ENCODE measurements around the gene MIA2. TPM values are rescaled to one million over a fixed set of nuclear protein-coding genes. Genes with fewer than 3 reads are reported as not detected.

The MIA2 gene
- total and polyA plus RNA-seq, 9 of the 15 experiments (the other 6 are each of a cell fraction or from before 2014, with no cell fraction given): 6.0 to 21.8 (median 12.8) TPM

DNA sequence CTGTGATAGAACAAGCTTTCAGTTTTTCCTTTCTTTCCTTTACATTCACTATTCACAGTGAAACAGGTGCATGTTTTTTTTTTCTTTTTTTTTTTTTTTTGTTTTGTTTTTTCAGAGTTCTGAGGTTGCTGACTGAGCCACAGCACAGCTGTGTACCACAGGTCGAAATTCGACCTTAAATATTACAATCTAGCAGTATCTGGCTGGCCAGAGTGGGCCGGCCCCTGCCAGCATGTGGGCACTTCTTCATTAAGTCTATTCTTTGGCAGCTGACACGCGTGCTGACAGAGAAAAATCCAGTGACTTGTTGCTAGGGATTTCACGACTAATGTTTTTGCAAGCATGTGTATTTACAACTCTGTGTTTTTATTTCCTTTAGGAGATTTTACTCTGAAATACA, 164.7 kb downstream of the MIA2 start:
- DNase-seq (ENCODE audit: extremely low read depth in 1 of 4, low spot score in 3 of 4) (no peak), FAIRE-seq (no peak), ATAC-seq (no peak)
- intact Hi-C loops (cut with micrococcal nuclease): no loop called here
- WGBS (ENCODE audit: insufficient coverage, low coverage, missing lambda C conversion rate): 62% methylated on average over 6 of the region's 6 CpGs
- in situ Hi-C loops (cut with MboI): no loop called here
- no peak overlapping the region for H3K27ac ChIP-seq (ENCODE audit: extremely low read depth, low read depth, low read length)
- no peaks in the 10 kb centered on the region for H4K20me1 ChIP-seq (replicated peaks; ENCODE audit: control insufficient read depth, insufficient read depth, low read length)
- H2AFZ ChIP-seq (ENCODE audit: low read depth, low read length): no peak overlapping the region
- no peaks in the 10 kb centered on the region for H3K27me3 ChIP-seq (ENCODE audit: control insufficient read depth in 2 of 2, insufficient read depth in 2 of 2, low read length in 2 of 2)
- peaks cover 4% of the 10 kb centered on the region; the same call in 1 of the 3 replicates for H3K36me3 ChIP-seq (ENCODE audit: control insufficient read depth, insufficient read depth, low read length)
- no peak overlapping the region for H3K4me3 ChIP-seq
- no peaks in the 10 kb centered on the region for H3K9me3 ChIP-seq (replicated peaks; ENCODE audit: control insufficient read depth, insufficient read depth, low read depth, low read length)
- H3K79me2 ChIP-seq (ENCODE audit: control insufficient read depth, insufficient read depth, low read length): no peaks in the 10 kb centered on the region
- no peaks in the 10 kb centered on the region for H3K4me1 ChIP-seq (replicated peaks in 1 of 2; ENCODE audit: control insufficient read depth in 2 of 2, insufficient read depth in 2 of 2, low read length in 2 of 2)
- no TSS peak for BruUV-seq (replicated peaks)
- H3K9me1 ChIP-seq (ENCODE audit: control insufficient read depth, insufficient read depth, low read length): no peaks in the 10 kb centered on the region
- ChIA-PET POLR2A (no interaction called here), CTCF (ENCODE audit: low intra/inter-chr PET ratio) (no interaction called here)
- H3K9ac ChIP-seq (ENCODE audit: insufficient read depth in 1 of 2, low read depth in 2 of 2, low read length in 2 of 2): no peak overlapping the region
- no peak overlapping the region for H3K4me2 ChIP-seq (ENCODE audit: insufficient read depth, low read length)
- TF ChIP-seq, protein P1, sequence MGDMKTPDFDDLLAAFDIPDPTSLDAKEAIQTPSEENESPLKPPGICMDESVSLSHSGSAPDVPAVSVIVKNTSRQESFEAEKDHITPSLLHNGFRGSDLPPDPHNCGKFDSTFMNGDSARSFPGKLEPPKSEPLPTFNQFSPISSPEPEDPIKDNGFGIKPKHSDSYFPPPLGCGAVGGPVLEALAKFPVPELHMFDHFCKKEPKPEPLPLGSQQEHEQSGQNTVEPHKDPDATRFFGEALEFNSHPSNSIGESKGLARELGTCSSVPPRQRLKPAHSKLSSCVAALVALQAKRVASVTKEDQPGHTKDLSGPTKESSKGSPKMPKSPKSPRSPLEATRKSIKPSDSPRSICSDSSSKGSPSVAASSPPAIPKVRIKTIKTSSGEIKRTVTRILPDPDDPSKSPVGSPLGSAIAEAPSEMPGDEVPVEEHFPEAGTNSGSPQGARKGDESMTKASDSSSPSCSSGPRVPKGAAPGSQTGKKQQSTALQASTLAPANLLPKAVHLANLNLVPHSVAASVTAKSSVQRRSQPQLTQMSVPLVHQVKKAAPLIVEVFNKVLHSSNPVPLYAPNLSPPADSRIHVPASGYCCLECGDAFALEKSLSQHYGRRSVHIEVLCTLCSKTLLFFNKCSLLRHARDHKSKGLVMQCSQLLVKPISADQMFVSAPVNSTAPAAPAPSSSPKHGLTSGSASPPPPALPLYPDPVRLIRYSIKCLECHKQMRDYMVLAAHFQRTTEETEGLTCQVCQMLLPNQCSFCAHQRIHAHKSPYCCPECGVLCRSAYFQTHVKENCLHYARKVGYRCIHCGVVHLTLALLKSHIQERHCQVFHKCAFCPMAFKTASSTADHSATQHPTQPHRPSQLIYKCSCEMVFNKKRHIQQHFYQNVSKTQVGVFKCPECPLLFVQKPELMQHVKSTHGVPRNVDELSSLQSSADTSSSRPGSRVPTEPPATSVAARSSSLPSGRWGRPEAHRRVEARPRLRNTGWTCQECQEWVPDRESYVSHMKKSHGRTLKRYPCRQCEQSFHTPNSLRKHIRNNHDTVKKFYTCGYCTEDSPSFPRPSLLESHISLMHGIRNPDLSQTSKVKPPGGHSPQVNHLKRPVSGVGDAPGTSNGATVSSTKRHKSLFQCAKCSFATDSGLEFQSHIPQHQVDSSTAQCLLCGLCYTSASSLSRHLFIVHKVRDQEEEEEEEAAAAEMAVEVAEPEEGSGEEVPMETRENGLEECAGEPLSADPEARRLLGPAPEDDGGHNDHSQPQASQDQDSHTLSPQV (IDR thresholded peaks at IDR 0.05): no peak
- no peak for TF ChIP-seq ZNF830 (CRISPR knock-in tag; IDR thresholded peaks at IDR 0.05)
- no peak for TF ChIP-seq ZNF586 (CRISPR knock-in tag; conservative IDR thresholded peaks at IDR 0.05)
- no peak for TF ChIP-seq TFAM (CRISPR knock-in tag; conservative IDR thresholded peaks at IDR 0.05)
- TF ChIP-seq JUN (IDR thresholded peaks at IDR 0.05; ENCODE audit: borderline replicate concordance, low read depth, low read length): no peak
- TF ChIP-seq JUN (CRISPR knock-in tag; IDR thresholded peaks at IDR 0.05; ENCODE audit: borderline replicate concordance): no peak
- no peak for TF ChIP-seq ZNF41 (CRISPR knock-in tag; conservative IDR thresholded peaks at IDR 0.05)
- TF ChIP-seq SMARCC2 (IDR thresholded peaks at IDR 0.05; ENCODE audit: low read depth): no peak
- no peak for TF ChIP-seq STAT5A (IDR thresholded peaks at IDR 0.05; ENCODE audit: borderline replicate concordance, low read length)
- TF ChIP-seq SRF (CRISPR knock-in tag; IDR thresholded peaks at IDR 0.05): no peak
- TF ChIP-seq ZNF12 (CRISPR knock-in tag; IDR thresholded peaks at IDR 0.05): no peak
- no peak for TF ChIP-seq ZNF143 (CRISPR knock-in tag; IDR thresholded peaks at IDR 0.05)
- no peak for TF ChIP-seq POLR3A (IDR thresholded peaks at IDR 0.05; ENCODE audit: borderline replicate concordance, extremely low read depth, insufficient read depth, insufficient read length)
- TF ChIP-seq IRF2 (CRISPR knock-in tag; IDR thresholded peaks at IDR 0.05): no peak
